Psoas muscle (tissue), 8 donors: Measurements from ENCODE around the gene HOXA11. TPM values are rescaled to one million over a fixed set of nuclear protein-coding genes. Genes with fewer than 3 reads are reported as not detected.

Source experiments
- ATAC-seq, 4 donors: fragments of 200-7000 bp; cut with Tn5 transposase; one replicate each; pipeline ENCODE4 v1.9.1; 2020; ENCODE audit warnings: moderate library complexity in 3 of 4, mild to moderate bottlenecking in 2 of 4
- DNase-seq, 2 donors: peaks; one replicate each; pipeline ENCODE4 v3.0.0-alpha.2; 2020
- H3K27ac ChIP-seq: fragments of 200-600 bp; one replicate; pipeline ENCODE4 v1.8.0; 2022
- H3K27me3 ChIP-seq, 3 donors: fragments of 200-600 bp in 1 of 3; one replicate each; pipeline versions ENCODE4 v1.6.1 to v1.8.0; 2013 to 2022; ENCODE audit warnings: low read length in 2 of 3, mild to moderate bottlenecking in 2 of 3, moderate library complexity in 1 of 3; ENCODE audit not compliant: insufficient read depth in 3 of 3
- H3K36me3 ChIP-seq, 2 donors: fragments of 200-600 bp in 1 of 2; one replicate each; pipeline versions ENCODE4 v1.6.1 to v1.8.0; 2013 to 2022; ENCODE audit warnings: low read depth in 1 of 2, mild to moderate bottlenecking in 1 of 2, moderate library complexity in 1 of 2; ENCODE audit not compliant: insufficient read depth in 1 of 2
- H3K4me1 ChIP-seq: fragments of 200-600 bp; one replicate; pipeline ENCODE4 v1.8.0; 2022
- H3K4me3 ChIP-seq: fragments of 200-600 bp; one replicate; pipeline ENCODE4 v1.8.0; 2022; ENCODE audit warnings: mild to moderate bottlenecking
- H3K9me3 ChIP-seq: fragments of 200-600 bp; one replicate; pipeline ENCODE4 v1.8.0; 2022
- CTCF ChIP-seq: fragments of 200-600 bp; IDR thresholded peaks from one replicate; pipeline ENCODE4 v1.8.0; 2022; ENCODE audit warnings: antibody characterized with exemption
- WGBS, 3 donors: extraction: QIAGEN DNeasy Blood & Tissue Kit; methylation state at CpG; one replicate each; pipeline versions ENCODE4 v1.1.6 to v1.1.7; 2013; 5-methylcytosine and 5-hydroxymethylcytosine counted together
- intact Hi-C, 2 donors: fragments of 100-400 bp; cut with DNase I; formaldehyde crosslinking; loops; one replicate each; pipeline versions ENCODE4 v1.11.0 to v1.14.2; 2022
- polyA plus RNA-seq, 3 donors: library from polyadenylated mRNA; stranded (reverse); fragments of 200-250 nt; gene quantifications; one replicate each; pipeline ENCODE4 v1.2.3, GENCODE V29; 2013
- total RNA-seq, 4 donors: library from RNA; stranded (reverse); fragmentation: NEBNext Ultra II Directional in 2 of 4; extraction: Animal tissue kit (Norgen Biotek cat#: 25700) in 2 of 4; gene quantifications; one replicate each; pipeline versions ENCODE4 v1.2.1 to v1.2.4, GENCODE V29; 2021 to 2023
- donor health status: healthy with polysubstance abuse.
- donor health status: DM: no; HTN: no; CAD: no; lungs with moderate emphysema.
- donor health status: Bipolar disorder and iron deficiency.
- donor health status: healthy.
- donor health status: DM: yes; HTN: yes; CAD: no.
- donor health status: DM: no; HTN: no; CAD: no.
- donor health status: DM: no; HTN: no; CAD: no.
- donor health status: DM: yes; HTN: yes; CAD: no.

The HOXA11 gene
- total and polyA plus RNA-seq, 7 donors: 0.08 to 1.1 (median 0.57) TPM; not detected in 3

GRCh38 chr7:27198871-27199801, 14.1 kb upstream of the HOXA11 start:
- Histone ChIP-seq H3K36me3 (no peaks in the 10 kb centered on the region), H3K4me3 (peak overlapping the region; percentile 54), H3K27me3 (peaks cover 0 to 95% (median 43%) of the 10 kb centered on the region in 3 donors), H3K27ac (no peak overlapping the region), H3K9me3 (no peaks in the 10 kb centered on the region), H3K4me1 (peaks cover 6% of the 10 kb centered on the region)
- intact Hi-C loops: loop anchor here (5.0 to 10.0 kb wide), 7 partner anchors 378 to 896 kb away; no protein-coding TSS in a partner anchor
- no peak for TF ChIP-seq CTCF
- no peak for DNase-seq
- peak in 3 of 4 donors; percentile 24 to 36 (median 35) for ATAC-seq
- WGBS, 3 donors: 2 to 3% (median 2%) methylated on average over 39 to 93 of the region's 93 CpGs

- intact Hi-C loops: loop anchor here (5.0 to 10.0 kb wide), 7 partner anchors 379 to 897 kb away; no protein-coding TSS in a partner anchor
- H3K4me3 ChIP-seq: peak overlapping the region; percentile 54
- H3K9me3 ChIP-seq: no peaks in the 10 kb centered on the region
- ATAC-seq (peak in 1 of 4 donors; percentile 7), DNase-seq (peak in 1 of 2 donors; percentile 36)
- 14 to 21% (median 16%) methylated on average over 29 of the region's 29 CpGs for WGBS, 3 donors
- TF ChIP-seq CTCF: no peak
- H3K36me3 ChIP-seq: no peaks in the 10 kb centered on the region
- H3K27me3 ChIP-seq: peaks cover 0 to 95% (median 38%) of the 10 kb centered on the region in 3 donors
- no peak overlapping the region for H3K27ac ChIP-seq
- H3K4me1 ChIP-seq: peaks cover 6% of the 10 kb centered on the region
These were observed 13.3 kb upstream of the HOXA11 start for GRCh38 chr7:27198138-27198841.

GRCh38 chr7:27197137-27198042, 12.4 kb upstream of the HOXA11 start:
- no peak for ATAC-seq
- WGBS, 3 donors: 32 to 37% (median 32%) methylated on average over 18 of the region's 18 CpGs
- H3K36me3 ChIP-seq: no peaks in the 10 kb centered on the region

More at GRCh38 chr7:27197137-27198042, 12.4 kb upstream of the HOXA11 start:
- no peak for TF ChIP-seq CTCF
- H3K4me3 ChIP-seq: no peak overlapping the region
- H3K9me3 ChIP-seq: no peaks in the 10 kb centered on the region
- intact Hi-C loops: loop anchor here (2.0 to 10.0 kb wide), 8 partner anchors 380 to 897 kb away; no protein-coding TSS in a partner anchor
- H3K27ac ChIP-seq: no peak overlapping the region
- H3K4me1 ChIP-seq: peaks cover 10% of the 10 kb centered on the region
- peaks cover 0 to 95% (median 37%) of the 10 kb centered on the region in 3 donors for H3K27me3 ChIP-seq
- no peak for DNase-seq
